ENCODE results near the gene BICC1.

DNA sequence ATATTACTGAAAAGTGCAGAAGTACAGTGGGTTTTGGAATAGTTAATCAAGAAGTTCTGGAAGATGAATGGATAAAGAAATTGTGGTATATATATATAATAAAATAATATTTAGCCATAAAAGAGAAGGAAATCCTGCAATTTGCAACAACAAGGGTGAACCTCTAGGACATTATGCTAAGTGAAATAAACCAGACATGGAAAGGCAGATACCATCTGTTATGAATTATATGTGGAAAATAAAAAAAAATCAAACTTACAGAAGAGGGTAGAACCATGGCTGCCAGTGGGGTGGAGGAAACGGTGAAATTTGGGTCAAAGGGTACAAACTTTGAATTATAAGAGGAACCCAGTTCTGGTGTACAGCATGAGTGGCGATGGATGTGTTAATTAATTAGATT, 162.6 kb downstream of the BICC1 start:
- TF ChIP-seq, protein P1, sequence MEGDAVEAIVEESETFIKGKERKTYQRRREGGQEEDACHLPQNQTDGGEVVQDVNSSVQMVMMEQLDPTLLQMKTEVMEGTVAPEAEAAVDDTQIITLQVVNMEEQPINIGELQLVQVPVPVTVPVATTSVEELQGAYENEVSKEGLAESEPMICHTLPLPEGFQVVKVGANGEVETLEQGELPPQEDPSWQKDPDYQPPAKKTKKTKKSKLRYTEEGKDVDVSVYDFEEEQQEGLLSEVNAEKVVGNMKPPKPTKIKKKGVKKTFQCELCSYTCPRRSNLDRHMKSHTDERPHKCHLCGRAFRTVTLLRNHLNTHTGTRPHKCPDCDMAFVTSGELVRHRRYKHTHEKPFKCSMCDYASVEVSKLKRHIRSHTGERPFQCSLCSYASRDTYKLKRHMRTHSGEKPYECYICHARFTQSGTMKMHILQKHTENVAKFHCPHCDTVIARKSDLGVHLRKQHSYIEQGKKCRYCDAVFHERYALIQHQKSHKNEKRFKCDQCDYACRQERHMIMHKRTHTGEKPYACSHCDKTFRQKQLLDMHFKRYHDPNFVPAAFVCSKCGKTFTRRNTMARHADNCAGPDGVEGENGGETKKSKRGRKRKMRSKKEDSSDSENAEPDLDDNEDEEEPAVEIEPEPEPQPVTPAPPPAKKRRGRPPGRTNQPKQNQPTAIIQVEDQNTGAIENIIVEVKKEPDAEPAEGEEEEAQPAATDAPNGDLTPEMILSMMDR (IDR thresholded peaks at IDR 0.05; ENCODE audit: insufficient read depth, low read length): no peak
- no peak for TF ChIP-seq POLR2AphosphoS5 (IDR thresholded peaks at IDR 0.05; ENCODE audit: low read depth)
- TF ChIP-seq GABPA (IDR thresholded peaks at IDR 0.05; ENCODE audit: low read depth): no peak

Data from HL-60 (cell line).